Fibroblast of gingiva (primary cell): Measurements from ENCODE around the gene HELZ.
"Not testable (repeated sequence)": the region's sequence is repeated elsewhere in the genome, so short reads cannot be mapped to it uniquely, and the experiment has no call there.

Experiments used
- DNase-seq: peaks from one replicate; pipeline ENCODE4 v3.0.0-alpha.2; 2011; ENCODE audit warnings: low read depth

The HELZ gene

GRCh38 chr17:67265436-67266019 is 20.5 kb upstream of the HELZ start:
- no peak for DNase-seq

DNA sequence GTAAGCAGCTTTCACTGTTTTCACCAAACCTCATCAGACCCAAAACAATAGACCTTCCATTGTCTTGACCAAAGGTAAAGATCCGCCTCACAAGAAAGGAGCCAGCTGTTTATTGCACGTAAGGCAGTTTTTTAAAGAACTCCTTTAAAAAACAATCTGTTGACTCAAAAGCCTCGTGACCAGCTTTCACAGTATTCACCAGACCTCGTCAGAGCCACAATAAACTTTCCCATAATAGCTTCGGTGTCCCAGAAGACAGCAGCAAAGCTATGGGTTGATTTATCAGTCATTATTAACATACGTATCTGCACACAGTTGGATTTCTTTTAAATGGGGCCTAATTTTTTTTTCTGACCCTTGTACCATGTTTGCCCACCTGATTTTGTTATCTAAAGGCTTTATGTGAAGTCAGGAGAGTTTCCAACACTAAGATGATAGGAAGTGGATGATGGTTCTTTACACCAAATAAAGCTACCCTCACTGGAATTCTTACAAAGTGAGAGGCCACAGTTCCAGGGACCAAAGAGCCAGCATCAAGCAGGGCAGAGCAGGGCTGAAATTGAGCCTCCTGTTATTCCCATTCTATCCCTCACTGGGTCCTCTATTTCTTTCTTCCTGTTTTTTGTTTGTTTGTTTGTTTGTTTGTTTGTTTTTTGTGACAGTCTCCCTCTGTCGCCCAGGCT is 17.6 kb upstream of the HELZ start:
- no peak for DNase-seq

- peak; percentile 92 for DNase-seq
Observed at GRCh38 chr17:67260170-67260987, 15.4 kb upstream of the HELZ start.

DNA sequence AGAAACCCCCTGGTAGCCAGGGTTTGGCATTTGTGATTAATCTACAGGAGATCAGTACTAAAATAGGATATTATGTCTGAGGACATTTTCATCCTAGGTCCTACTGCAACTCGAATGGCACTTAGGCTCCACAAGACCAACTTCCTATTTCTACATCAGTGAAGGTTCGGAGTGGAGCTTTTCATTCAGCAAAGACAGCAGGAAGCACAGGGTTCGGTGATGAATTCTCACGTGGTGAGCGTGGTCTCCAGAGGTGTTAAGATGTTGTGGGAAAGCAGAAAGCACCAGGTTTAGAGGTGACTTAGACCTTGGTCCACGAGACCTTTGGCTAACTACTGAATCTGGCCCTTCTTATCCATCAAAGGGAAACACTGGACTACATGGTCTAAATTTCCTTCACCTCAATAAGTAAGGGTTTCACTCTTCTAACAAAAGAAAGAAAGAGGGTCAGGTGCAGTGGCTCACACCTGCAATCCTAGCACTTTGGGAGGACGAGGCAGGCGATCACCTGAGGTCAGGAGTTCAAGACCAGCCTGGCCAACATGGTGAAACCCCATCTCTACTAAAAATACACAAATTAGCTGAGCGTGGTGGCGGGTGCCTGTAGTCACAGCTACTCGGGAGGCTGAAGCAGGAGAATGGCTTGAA is 13.9 kb upstream of the HELZ start:
- no peak for DNase-seq

DNA sequence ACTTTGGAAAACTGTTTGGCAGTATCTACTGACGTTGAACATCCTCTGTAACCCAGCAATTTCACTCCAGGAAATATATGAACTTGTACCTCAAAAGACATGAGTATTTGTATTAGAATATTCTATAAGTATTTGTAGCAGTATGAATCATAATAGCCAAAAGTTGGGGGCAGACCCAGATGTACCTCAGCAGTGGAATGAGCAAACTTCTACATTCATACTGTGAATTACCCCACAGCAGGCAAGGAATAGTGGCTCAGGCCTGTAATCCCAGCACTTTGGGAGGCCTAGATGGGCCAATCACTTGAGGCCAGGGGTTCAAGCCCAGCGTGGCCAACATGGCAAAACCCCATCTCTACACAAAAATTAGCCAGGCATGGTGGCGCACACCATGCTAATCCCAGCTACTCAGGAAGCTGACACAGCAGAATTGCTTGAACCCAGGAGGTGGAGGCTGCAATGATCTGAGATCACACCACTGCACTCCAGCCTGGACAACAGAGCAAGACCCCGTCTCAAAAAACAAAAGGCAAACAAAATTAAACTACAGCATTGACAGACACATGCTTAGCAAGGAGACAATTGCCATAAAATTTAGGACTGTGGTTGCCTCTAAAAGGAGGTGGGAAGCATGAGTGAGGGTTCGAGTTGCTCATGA is 11.2 kb upstream of the HELZ start:
- DNase-seq = no peak

DNA sequence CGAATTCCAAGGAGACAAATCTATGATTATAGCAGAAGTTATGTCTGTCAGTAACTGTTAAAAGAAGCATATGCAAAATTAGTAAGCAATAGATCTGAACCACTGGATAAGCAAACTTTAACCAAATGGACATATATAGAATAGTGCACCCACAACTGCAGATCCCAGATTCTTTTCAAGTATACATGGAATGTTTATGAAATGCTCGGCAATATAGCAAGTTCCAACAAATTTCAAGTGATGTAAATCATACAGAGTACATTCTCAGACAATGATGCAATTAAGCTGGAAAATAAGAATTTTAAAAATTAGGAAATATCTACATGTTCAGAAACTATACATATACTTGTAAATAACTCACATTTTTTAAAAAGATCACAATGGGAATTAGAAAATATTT is 8.4 kb upstream of the HELZ start:
- DNase-seq = no peak

DNA sequence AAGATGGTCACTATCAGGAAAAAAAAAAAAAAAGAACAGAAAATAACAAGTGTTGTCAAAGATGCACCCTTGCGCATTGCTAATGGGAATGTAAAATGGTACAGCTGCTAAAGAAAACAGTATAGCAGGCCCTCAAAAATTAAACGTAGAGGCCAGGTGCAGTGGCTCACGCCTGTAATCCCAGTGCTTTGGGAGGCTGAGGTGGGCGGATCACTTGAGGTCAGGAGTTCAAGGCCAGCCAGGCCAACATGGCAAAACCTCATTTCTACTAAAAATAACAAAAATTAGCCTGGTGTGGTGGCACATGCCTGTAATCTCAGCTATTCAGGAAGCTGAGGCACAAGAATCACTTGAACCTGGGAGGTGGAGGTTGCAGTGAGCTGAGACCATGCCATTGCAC is 6.6 kb upstream of the HELZ start:
- not testable (repeated sequence) for DNase-seq

- no peak for DNase-seq
Observed at GRCh38 chr17:67248291-67248690, 3.3 kb upstream of the HELZ start.

GRCh38 chr17:67247416-67247900 is 2.5 kb upstream of the HELZ start:
- no peak for DNase-seq

GRCh38 chr17:67246653-67247415 is 1.8 kb upstream of the HELZ start:
- DNase-seq = no peak

GRCh38 chr17:67246403-67246652 is 1.3 kb upstream of the HELZ start:
- DNase-seq = no peak

- no peak for DNase-seq
Observed at GRCh38 chr17:67245694-67246402, 852 bp upstream of the HELZ start.

DNA sequence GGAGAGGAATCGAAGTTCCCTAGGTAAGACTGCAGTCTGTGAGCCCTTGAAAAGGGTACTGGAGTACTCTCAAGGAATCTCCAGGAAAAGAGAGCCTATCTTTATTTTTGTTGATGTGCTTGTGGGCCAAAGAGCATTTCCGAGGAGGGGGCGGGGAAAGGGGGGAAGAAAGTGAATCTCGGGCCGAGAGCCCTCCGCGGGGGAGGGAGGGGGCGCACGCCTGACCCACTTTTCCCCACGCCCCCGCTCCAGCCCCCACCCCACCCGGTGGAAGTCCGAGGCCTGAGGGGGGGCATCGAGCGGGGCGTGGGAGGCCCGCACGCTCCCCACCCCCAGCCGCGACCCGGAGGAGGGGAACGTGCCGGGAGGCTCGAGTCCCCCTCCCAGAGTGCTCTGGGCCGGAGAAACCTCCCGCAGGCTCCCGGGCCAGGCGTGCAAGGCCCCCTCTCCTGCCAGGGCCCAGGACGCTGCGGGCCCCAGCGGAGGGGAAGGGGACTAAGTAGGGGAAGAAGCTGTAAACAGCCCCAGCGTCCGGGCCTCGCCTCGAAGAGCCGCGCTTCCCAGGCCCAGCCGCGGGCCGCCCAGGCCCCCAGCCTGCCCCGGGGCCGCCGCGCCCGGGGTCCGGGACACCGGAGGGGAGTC is 444 bp downstream of the HELZ start:
- no peak for DNase-seq

DNA sequence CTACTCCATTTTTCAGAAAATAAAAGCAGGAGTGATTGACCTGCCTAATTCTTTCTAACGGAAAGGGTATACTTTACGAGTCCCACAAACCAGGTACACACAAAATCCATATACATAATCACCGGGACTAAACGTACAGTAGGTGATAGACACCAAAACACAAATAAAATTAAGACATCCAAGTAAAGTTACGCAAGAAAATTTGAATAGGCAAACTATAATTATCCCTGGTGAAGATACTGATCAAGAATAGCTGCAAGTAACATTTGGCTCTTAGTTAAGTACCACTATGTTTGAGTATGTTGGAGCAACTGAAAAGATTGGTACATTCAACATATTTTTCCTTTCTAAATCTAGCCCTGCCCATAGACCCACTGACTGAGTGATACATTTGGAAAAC is 1.7 kb downstream of the HELZ start:
- no peak for DNase-seq

- no peak for DNase-seq
Observed at GRCh38 chr17:67241719-67242341, 3.2 kb downstream of the HELZ start.

GRCh38 chr17:67239597-67239996 is 5.4 kb downstream of the HELZ start:
- DNase-seq = no peak

DNA sequence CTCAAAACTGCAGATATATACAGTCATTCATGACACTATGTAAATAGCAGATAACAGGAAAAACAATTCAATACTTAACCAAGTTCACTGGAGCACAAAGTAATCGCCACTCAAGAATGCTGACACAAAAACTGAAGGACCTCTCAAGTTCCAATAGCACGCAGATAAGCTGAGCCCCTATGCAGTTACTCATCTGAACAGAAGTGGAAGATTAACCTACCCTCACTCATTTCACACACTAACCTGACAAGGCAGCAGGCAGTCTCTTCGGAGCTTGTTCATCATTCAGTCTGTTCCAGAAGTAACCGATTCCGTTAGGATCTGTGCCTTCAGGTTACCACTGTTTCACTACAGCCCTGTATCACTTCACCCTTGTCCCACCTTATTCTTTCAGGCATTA is 6.0 kb downstream of the HELZ start:
- DNase-seq = no peak

GRCh38 chr17:67232441-67232840 is 12.6 kb downstream of the HELZ start:
- no peak for DNase-seq

GRCh38 chr17:67229109-67229955 is 15.7 kb downstream of the HELZ start:
- no peak for DNase-seq
